ENCODE measurements around the gene TMSB15A.

DNA sequence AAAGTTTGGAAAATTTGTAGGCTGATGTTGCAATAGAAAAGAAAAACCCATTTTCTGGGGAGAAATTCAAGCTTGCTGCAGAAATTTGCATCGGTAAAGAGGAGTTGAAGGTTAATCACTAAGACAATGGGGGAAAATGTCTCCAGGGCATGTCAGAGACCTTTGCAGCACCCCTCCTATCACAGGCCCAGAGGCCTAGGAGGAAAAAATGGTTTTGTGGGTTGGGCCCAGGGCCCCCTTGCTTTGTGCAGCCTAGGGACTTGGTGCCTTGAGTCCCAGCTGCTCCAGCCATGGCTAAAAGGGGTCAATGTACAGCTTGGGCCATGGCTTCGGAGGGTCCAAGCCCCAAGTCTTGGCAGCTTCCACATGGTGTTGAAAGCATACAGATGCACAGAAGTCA, 17.8 kb downstream of the TMSB15A start:
- no peak for TF ChIP-seq POLR2A (IDR thresholded peaks at IDR 0.05)
- TF ChIP-seq POLR2AphosphoS5 (IDR thresholded peaks at IDR 0.05): no peak
- no peak for TF ChIP-seq CTCF (IDR thresholded peaks at IDR 0.05)
- no peak for TF ChIP-seq EP300 (IDR thresholded peaks at IDR 0.05; ENCODE audit: low read depth)
